RWPE2 (cell line): ENCODE results near the gene RAB1B.
A peak's percentile ranks its signal among the peaks of the same experiment; 100 is the strongest.
"Not testable (repeated sequence)": the region's sequence is repeated elsewhere in the genome, so short reads cannot be mapped to it uniquely, and the experiment has no call there.

Experiments
- ATAC-seq: fragments of 200-7000 bp; cut with Tn5 transposase; 3 replicates; pipeline ENCODE4 v1.9.1; 2021; ENCODE audit warnings: low read depth
- DNase-seq: peaks from one replicate; pipeline ENCODE4 v3.0.0-alpha.2; 2020; ENCODE audit warnings: low spot score
- H3K27ac ChIP-seq: fragments of 450-650 bp; 2 replicates; pipeline ENCODE4 v1.5.1; 2017; ENCODE audit warnings: mild to moderate bottlenecking; ENCODE audit not compliant: poor library complexity, severe bottlenecking
- H3K27me3 ChIP-seq: fragments of 250-450 bp; sonication (Bioruptor Pico); 2 replicates; pipeline ENCODE4 v1.5.1; 2021; ENCODE audit warnings: mild to moderate bottlenecking, moderate library complexity; ENCODE audit not compliant: insufficient read depth, poor library complexity, severe bottlenecking
- H3K36me3 ChIP-seq: fragments of 250-450 bp; sonication (Bioruptor Pico); 2 replicates; pipeline ENCODE4 v1.5.1; 2020; ENCODE audit warnings: low read depth, mild to moderate bottlenecking, moderate library complexity
- H3K4me1 ChIP-seq: fragments of 250-450 bp; sonication (Bioruptor Pico); 2 replicates; pipeline ENCODE4 v1.5.1; 2021; ENCODE audit warnings: mild to moderate bottlenecking, moderate library complexity; ENCODE audit not compliant: insufficient read depth, poor library complexity, severe bottlenecking
- H3K4me3 ChIP-seq: fragments of 250-450 bp; sonication (Bioruptor Pico); 2 replicates; pipeline ENCODE4 v1.5.1; 2021; ENCODE audit warnings: mild to moderate bottlenecking, moderate library complexity; ENCODE audit not compliant: severe bottlenecking
- H3K9me3 ChIP-seq: fragments of 250-450 bp; sonication (Bioruptor Pico); 2 replicates; pipeline ENCODE4 v1.5.1; 2021; ENCODE audit warnings: mild to moderate bottlenecking, moderate library complexity; ENCODE audit not compliant: severe bottlenecking
- CTCF ChIP-seq: fragments of 450-650 bp; IDR thresholded peaks from one replicate; pipeline ENCODE4 v1.5.1; 2017; ENCODE audit warnings: mild to moderate bottlenecking, moderate library complexity; ENCODE audit not compliant: poor library complexity, severe bottlenecking

RAB1B gene

GRCh38 chr11:66317322-66317722, 48.9 kb downstream of the RAB1B start:
- H3K4me1 ChIP-seq: peaks cover 6% of the 10 kb centered on the region
- no peak for DNase-seq

GRCh38 chr11:66317723-66318599, 49.5 kb downstream of the RAB1B start:
- H3K27me3 ChIP-seq: no peaks in the 10 kb centered on the region
- peaks cover 3% of the 10 kb centered on the region for H3K9me3 ChIP-seq
- H3K27ac ChIP-seq: peak overlapping the region; percentile 2
- no peak for DNase-seq
- ATAC-seq: peak; percentile 42; the same call in 1 of the 3 replicates
- no peaks in the 10 kb centered on the region for H3K36me3 ChIP-seq
- H3K4me1 ChIP-seq: peaks cover 6% of the 10 kb centered on the region
- TF ChIP-seq CTCF: no peak
- no peak overlapping the region for H3K4me3 ChIP-seq

More at GRCh38 chr11:66317322-66317722, 48.9 kb downstream of the RAB1B start:
- Histone ChIP-seq H3K9me3 (peaks cover 3% of the 10 kb centered on the region), H3K27ac (no peak overlapping the region), H3K36me3 (no peaks in the 10 kb centered on the region), H3K4me3 (no peak overlapping the region), H3K27me3 (no peaks in the 10 kb centered on the region)
- no peak for ATAC-seq
- no peak for TF ChIP-seq CTCF

- H3K9me3 ChIP-seq: peaks cover 3% of the 10 kb centered on the region
- TF ChIP-seq CTCF: no peak
- H3K36me3 ChIP-seq: no peaks in the 10 kb centered on the region
- peak overlapping the region; percentile 2 for H3K27ac ChIP-seq
- ATAC-seq: no peak
- DNase-seq: no peak
- H3K4me1 ChIP-seq: peaks cover 6% of the 10 kb centered on the region
- no peak overlapping the region for H3K4me3 ChIP-seq
- no peaks in the 10 kb centered on the region for H3K27me3 ChIP-seq
These were observed 50.1 kb downstream of the RAB1B start for GRCh38 chr11:66318600-66318970.

GRCh38 chr11:66320289-66320688, 51.9 kb downstream of the RAB1B start:
- ATAC-seq, H3K27me3 ChIP-seq, H3K4me3 ChIP-seq, H3K4me1 ChIP-seq, H3K36me3 ChIP-seq, H3K27ac ChIP-seq, DNase-seq, H3K9me3 ChIP-seq: not testable (repeated sequence)

GRCh38 chr11:66320748-66321147, 52.3 kb downstream of the RAB1B start:
- DNase-seq, H3K4me1 ChIP-seq: not testable (repeated sequence)

GRCh38 chr11:66321606-66322005, 53.2 kb downstream of the RAB1B start:
- DNase-seq (no peak), ATAC-seq (no peak)
- TF ChIP-seq CTCF: no peak
- H3K27me3 ChIP-seq: no peaks in the 10 kb centered on the region
- peaks cover 14% of the 10 kb centered on the region for H3K4me1 ChIP-seq
- no peaks in the 10 kb centered on the region for H3K36me3 ChIP-seq
- no peak overlapping the region for H3K27ac ChIP-seq
- no peak overlapping the region for H3K4me3 ChIP-seq
- H3K9me3 ChIP-seq: peaks cover 3% of the 10 kb centered on the region

More at GRCh38 chr11:66320748-66321147, 52.3 kb downstream of the RAB1B start:
- not testable (repeated sequence) for H3K27ac ChIP-seq, H3K27me3 ChIP-seq, H3K9me3 ChIP-seq, H3K4me3 ChIP-seq, H3K36me3 ChIP-seq, ATAC-seq
